KG1 (cell line): Measurements from ENCODE around the gene SAPCD2.
A peak's percentile ranks its signal among the peaks of the same experiment; 100 is the strongest.

Experiments used
- DNase-seq: peaks from one replicate; lab custom pipeline; 2025; lab: John Stamatoyannopoulos, UW

SAPCD2 gene

DNA sequence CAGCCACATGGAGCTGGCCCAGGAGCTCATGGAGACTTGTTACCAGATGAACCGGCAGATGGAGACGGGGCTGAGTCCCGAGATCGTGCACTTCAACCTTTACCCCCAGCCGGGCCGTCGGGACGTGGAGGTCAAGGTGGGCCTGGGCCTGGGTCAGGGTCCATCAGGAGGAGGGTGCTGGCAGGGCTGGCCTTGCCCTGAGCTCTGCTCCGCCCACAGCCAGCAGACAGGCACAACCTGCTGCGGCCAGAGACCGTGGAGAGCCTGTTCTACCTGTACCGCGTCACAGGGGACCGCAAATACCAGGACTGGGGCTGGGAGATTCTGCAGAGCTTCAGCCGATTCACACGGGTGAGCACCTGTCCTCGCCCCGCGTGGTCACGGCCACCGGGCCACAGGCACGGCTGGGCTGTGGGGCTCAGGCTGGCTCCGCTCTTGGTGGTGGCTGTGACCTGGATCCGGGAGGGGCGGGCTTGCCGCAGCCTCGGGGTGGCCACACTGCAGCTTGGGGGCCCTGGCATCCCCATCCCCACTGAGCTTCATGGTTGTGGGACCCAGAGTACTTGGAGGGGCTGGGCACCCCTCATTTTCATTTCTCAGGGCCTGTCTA is 37.1 kb upstream of the SAPCD2 start:
- no peak for DNase-seq

GRCh38 chr9:137106662-137107250 is 36.4 kb upstream of the SAPCD2 start:
- no peak for DNase-seq

GRCh38 chr9:137105814-137106661 is 35.7 kb upstream of the SAPCD2 start:
- no peak for DNase-seq

DNA sequence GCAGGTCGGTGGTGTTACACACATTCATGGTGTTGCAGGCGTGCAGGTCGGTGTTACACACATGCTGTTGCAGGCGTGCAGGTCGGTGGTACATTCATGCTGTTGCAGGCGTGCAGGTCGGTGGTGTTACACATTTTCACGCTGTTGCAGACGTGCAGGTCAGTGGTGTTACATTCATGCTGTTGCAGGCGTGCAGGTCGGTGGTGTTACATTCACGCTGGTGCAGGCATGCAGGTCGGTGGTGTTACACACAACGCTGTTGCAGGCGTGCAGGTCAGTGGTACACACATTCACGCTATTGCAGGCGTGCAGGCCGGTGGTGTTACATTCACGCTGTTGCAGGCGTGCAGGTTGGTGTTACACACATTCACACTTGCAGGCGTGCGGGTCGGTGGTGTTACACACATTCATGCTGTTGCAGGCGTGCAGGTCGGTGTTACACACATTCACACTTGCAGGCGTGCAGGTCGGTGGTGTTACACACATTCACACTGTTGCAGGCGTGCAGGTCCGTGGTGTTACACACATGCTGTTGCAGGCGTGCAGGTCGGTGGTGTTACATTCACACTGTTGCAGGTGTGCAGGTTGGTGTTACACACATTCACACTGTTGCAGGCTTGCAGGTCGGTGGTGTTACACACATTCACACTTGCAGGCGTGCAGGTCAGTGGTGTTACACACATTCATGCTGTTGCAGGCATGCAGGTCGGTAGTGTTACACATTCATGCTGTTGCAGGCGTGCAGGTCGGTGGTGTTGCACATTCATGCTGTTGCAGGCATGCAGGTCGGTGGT is 33.0 kb upstream of the SAPCD2 start:
- no peak for DNase-seq

- DNase-seq = no peak
These were observed 28.9 kb upstream of the SAPCD2 start for GRCh38 chr9:137099231-137099630.

GRCh38 chr9:137097761-137098462 is 27.6 kb upstream of the SAPCD2 start:
- no peak for DNase-seq

- DNase-seq = no peak
These were observed 26.6 kb upstream of the SAPCD2 start for GRCh38 chr9:137096785-137097546.

GRCh38 chr9:137095664-137096517 is 25.5 kb upstream of the SAPCD2 start:
- peak; percentile 29 for DNase-seq

- DNase-seq = no peak
These were observed 19.0 kb upstream of the SAPCD2 start for GRCh38 chr9:137089232-137089947.

DNA sequence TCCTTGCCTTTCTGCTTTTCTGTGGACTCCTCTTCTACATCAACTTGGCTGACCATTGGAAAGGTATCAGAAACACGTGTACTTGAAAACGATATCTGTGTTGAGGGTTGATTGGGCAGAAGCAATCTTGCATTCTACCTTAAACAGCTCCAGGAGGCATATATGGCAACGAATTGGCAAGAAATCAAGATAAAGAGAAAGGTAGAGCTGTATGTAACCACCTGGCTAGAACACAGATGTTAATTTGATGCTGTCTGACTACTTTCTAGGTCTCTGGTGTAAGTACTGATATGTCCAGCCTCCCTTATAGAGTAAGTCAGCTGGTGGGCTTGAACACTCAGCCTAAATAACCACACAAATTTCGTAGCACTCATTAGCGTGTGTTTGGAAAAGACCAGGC is 17.8 kb upstream of the SAPCD2 start:
- no peak for DNase-seq

- DNase-seq = no peak
These were observed 17.1 kb upstream of the SAPCD2 start for GRCh38 chr9:137087409-137087925.

DNA sequence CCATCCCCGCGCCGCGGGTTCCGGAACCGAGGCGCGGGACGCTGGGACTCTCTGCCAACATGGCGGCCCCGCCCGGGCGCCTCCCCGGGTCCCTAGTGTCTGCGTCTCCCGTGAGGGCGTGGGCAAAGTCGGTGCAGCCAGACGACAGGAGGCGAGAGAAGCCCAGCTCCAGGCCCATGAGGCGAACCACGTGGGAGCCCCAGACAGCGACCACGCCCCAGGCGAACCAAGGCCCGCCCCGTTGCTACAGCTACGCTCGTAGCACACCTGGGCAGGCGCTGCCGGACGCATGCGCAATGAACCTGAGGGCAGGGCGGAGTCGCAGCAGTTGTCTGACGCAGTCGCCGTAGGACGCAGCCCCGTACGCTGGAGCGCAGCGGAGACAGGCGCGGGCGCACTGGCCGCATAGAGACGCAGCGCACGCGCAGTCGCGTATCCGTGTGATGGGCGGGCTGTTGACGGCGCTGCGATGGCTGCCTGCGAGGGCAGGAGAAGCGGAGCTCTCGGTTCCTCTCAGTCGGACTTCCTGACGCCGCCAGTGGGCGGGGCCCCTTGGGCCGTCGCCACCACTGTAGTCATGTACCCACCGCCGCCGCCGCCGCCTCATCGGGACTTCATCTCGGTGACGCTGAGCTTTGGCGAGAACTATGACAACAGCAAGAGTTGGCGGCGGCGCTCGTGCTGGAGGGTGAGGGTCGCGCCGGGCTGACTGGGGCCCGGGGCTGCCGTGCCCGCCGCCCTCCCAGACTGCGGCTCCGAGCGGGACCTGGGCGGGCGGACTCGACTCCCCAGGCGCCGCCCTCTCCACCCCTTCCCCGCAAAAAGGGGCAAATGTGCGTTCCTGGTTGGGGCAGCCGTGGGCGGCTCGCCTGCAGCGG is 16.4 kb upstream of the SAPCD2 start, which contains the start of gene MAN1B1:
MAN1B1 (plus strand) TSS at position 455 of the 878 bp plus-strand sequence; CDS start at position 470, 15 bp downstream.
- DNase-seq = peak; percentile 97

DNA sequence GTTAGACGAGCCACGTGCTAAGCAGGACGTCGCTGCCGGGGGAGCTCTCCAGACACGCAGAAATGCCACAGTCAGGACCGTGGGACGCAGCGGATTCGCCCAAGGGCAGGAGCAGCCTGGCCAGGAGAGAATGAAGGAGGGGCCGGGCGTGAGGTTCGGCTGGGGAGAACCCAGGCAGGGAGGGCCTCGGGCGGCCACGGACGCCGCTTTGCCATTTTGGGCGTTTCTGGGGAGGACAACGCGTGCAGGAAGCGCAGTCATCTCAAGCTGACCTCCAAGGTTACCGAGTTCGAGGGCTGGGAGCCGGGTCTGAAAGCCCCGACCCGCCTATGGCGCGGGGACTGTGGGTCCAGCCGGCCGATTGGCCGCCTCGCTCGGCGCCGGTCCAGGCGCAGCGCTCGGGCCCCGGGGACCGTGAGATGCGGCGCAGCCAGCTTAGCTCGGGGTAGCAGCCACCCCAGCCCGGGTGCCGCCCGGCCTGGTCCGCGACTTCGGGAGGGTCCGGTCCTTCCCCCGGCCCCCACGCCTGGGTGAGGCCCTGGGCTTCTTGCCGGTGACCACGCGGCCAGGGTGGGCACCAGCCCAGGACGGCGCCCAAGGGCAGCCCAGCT is 15.7 kb upstream of the SAPCD2 start:
- DNase-seq = no peak

- DNase-seq = no peak
These were observed 14.2 kb upstream of the SAPCD2 start for GRCh38 chr9:137084526-137084925.

DNA sequence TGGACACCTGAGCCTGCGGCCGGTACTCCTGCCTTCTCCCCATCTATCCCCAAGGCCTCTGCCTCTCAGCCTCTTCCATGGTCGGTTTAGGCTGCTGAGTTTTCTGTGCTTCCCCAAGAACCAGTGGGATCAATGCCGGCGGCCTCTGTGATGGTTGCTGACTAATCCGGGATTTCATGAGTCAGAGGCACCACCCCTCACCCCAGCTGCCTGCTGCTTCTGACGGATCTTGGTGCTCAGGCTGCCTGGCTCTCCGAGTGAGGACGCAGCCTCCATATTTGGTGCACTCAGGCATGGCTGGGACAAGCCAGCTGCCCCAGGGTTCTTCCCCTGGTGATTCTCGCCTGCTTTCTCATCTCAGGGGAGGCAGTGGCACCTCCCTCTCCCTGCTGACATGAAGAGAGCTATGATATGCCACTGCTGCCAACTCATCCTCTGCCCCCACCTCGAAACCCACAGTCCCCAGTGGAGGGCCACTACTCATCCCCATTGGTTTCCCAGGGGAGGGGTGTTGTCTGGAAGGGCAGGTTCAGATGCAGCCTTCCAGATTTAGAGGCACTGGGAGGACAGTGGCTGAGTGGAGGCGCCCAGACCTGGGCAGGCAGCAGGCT is 13.1 kb upstream of the SAPCD2 start:
- no peak for DNase-seq

GRCh38 chr9:137082925-137083290 is 12.6 kb upstream of the SAPCD2 start:
- DNase-seq = no peak
